HG02571 (cell line): ENCODE data around the gene VPS13C.

Source experiments
- ATAC-seq: cut with Tn5 transposase; IDR thresholded peaks from one replicate; pipeline ENCODE4 v1.9.1; 2021; ENCODE audit warnings: mild to moderate bottlenecking, moderate library complexity; ENCODE audit not compliant: unreplicated experiment

The VPS13C gene

GRCh38 chr15:61879219-61879618 is 181.0 kb downstream of the VPS13C start:
- ATAC-seq: no peak

- ATAC-seq: no peak
These were observed 188.2 kb downstream of the VPS13C start for GRCh38 chr15:61871926-61872522.

- ATAC-seq: no peak
These were observed 190.6 kb downstream of the VPS13C start for GRCh38 chr15:61869656-61870055.

GRCh38 chr15:61861962-61862361 is 198.3 kb downstream of the VPS13C start:
- no peak for ATAC-seq

- ATAC-seq: no peak
These were observed 202.9 kb downstream of the VPS13C start for GRCh38 chr15:61857169-61857829.

GRCh38 chr15:61856295-61856694 is 204.0 kb downstream of the VPS13C start:
- no peak for ATAC-seq

- ATAC-seq: no peak
These were observed 207.1 kb downstream of the VPS13C start for GRCh38 chr15:61853195-61853594.

GRCh38 chr15:61851955-61852354 is 208.3 kb downstream of the VPS13C start:
- no peak for ATAC-seq

- no peak for ATAC-seq
These were observed 210.8 kb downstream of the VPS13C start for GRCh38 chr15:61849447-61849846.

- no peak for ATAC-seq
These were observed 218.8 kb downstream of the VPS13C start for GRCh38 chr15:61841466-61841865.

- no peak for ATAC-seq
These were observed 220.2 kb downstream of the VPS13C start for GRCh38 chr15:61840090-61840489.

- ATAC-seq: no peak
These were observed 220.7 kb downstream of the VPS13C start for GRCh38 chr15:61839546-61839945.

GRCh38 chr15:61835496-61836106 is 224.6 kb downstream of the VPS13C start:
- no peak for ATAC-seq

- no peak for ATAC-seq
These were observed 225.2 kb downstream of the VPS13C start for GRCh38 chr15:61835029-61835428.

- ATAC-seq: no peak
These were observed 226.1 kb downstream of the VPS13C start for GRCh38 chr15:61834076-61834697.

GRCh38 chr15:61832223-61832622 is 228.0 kb downstream of the VPS13C start:
- ATAC-seq: no peak

- ATAC-seq: no peak
These were observed 228.7 kb downstream of the VPS13C start for GRCh38 chr15:61831505-61831921.

- no peak for ATAC-seq
These were observed 229.5 kb downstream of the VPS13C start for GRCh38 chr15:61830536-61831330.

GRCh38 chr15:61829514-61829889 is 230.7 kb downstream of the VPS13C start:
- no peak for ATAC-seq

GRCh38 chr15:61828860-61829513 is 231.3 kb downstream of the VPS13C start:
- ATAC-seq: no peak

- ATAC-seq: no peak
These were observed 232.2 kb downstream of the VPS13C start for GRCh38 chr15:61828008-61828407.
